Hippocampal formation (tissue), 2 donors: Measurements from ENCODE around the gene INTS15.
A peak's percentile ranks its signal among the peaks of the same experiment; 100 is the strongest.
"Not testable (repeated sequence)": the region's sequence is repeated elsewhere in the genome, so short reads cannot be mapped to it uniquely, and the experiment has no call there.

Experiments used
- DNase-seq, 2 donors: peaks; one replicate each; lab custom pipeline; 2025; lab: John Stamatoyannopoulos, UW

Gene INTS15

DNA sequence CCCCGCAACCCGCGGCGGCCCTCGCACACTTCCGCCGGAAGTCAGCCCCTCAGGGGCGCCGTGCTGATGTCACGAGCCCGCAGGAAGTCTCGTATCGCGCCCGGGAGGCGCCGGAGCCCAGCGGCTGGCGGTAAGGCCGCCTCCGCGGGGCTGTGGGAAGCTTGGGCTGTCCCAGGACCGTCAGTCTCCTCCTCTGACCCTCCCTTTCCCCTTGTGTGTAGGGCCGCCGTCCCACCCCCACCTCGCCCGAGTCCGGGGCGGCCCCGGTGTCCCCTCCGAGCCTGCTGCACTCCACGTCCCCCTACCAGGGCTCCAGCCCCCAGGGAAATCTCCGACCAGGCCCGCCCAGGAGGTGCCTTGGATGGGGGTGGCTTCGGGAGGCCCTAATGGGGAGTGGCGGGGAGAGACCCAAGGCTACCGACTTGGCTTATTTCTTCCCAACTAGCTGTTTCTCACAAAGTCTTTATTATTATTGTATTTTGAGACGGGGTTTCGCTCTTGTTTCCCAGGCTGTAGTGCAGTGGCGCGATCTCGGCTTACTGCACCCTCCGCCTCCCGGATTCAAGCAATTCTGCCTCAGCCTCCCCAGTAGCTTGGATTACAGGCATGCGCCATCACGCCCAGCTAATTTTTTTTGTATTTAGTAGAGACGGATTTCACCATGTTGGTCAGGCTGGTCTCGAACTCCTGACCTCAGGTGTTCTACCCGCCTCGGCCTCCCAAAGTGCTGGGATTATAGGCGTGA is 12.3 kb upstream of the INTS15 start, which contains the start of gene ZDHHC4:
ZDHHC4 (plus strand) TSS at position 86 of the 745 bp plus-strand sequence. CDS start 3,108 bp downstream, outside the sequence.
- peak; percentile 58 to 78 for DNase-seq

DNA sequence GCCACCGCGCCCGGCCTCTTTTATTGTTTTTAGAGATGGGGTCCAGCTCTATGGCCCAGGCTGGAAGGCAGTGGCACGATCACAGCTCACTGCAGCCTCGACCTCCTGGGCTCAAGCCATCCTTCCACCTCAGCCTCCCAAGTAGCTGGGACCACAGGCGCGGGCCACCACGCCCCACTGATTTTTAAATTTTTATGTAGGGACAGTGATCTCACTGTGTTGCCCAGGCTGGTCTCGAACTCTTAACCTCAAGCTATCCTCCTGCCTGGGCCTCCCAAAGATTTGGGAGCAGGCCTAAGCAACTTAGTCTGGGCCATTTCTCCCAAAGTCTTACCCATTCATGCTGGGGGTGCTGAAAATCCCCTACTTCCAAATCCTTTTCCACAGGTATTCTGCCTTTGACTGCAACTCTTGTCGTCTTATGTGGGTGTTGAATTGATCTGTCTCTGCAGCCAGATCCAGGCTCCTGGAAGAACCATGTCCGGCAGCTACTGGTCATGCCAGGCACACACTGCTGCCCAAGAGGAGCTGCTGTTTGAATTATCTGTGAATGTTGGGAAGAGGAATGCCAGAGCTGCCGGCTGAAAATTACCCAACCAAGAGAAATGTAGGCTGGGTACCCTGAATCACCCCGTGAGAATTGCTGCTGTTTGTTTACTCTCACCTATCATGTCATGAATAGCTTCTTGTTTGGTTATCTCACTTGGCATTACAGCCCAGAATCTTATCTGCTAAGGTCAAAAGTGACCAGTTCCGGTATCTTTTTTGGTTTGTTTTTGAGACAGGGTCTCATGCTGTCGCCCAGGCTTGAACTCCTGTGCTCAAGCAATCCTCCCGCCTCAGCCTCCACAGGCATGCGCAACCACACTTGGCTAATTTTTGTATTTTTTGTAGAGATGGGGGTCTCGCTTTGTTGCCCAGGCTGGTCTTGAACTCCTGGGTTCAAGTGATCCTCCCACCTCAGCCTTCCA is 11.4 kb upstream of the INTS15 start:
- no peak for DNase-seq

- no peak for DNase-seq
These were observed 10.4 kb upstream of the INTS15 start for GRCh38 chr7:6579446-6579845.

GRCh38 chr7:6585746-6586432 is 3.9 kb upstream of the INTS15 start:
- not testable (repeated sequence) for DNase-seq

DNA sequence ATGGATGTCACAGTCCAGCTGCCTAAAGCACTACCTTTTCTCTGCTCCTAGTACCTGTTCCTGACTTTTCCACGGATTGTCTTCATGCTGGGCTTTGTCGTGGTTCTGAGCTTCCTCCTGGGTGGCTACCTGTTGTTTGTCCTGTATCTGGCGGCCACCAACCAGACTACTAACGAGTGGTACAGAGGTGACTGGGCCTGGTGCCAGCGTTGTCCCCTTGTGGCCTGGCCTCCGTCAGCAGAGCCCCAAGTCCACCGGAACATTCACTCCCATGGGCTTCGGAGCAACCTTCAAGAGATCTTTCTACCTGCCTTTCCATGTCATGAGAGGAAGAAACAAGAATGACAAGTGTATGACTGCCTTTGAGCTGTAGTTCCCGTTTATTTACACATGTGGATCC is 1.3 kb upstream of the INTS15 start:
- no peak for DNase-seq

DNA sequence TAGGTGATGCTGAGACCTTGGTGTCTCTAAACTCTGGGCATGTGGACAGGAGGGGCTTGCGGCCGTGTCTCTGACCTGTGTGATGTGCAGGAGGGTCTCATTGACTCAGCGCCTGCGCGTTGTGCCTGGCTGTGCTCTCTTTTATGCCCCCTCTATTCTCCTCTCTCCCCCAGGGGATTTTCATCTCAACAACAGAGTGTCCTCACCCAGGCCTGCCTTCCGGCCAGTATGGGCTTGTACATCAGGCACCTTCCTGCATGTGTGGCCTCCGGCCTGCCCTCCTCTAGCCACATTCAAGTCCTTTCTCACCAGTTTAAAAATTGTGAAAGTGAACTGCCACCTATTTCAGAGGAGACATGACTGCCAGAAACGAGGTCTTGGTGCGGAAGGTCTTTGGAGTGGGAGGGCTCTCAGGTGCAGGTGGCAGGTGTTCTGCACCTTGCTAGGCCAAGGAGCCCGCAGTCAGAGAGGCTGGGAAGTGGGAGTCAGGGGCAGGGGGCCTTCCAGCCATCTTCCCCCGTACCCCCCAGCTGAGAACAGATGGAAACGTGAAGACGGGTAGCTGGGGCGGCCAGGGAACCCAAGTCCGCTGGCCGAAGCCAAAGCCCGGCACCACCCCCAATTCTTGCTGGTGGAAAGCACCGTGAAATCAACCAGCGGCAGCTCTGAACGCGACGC is 531 bp upstream of the INTS15 start:
- no peak for DNase-seq

DNA sequence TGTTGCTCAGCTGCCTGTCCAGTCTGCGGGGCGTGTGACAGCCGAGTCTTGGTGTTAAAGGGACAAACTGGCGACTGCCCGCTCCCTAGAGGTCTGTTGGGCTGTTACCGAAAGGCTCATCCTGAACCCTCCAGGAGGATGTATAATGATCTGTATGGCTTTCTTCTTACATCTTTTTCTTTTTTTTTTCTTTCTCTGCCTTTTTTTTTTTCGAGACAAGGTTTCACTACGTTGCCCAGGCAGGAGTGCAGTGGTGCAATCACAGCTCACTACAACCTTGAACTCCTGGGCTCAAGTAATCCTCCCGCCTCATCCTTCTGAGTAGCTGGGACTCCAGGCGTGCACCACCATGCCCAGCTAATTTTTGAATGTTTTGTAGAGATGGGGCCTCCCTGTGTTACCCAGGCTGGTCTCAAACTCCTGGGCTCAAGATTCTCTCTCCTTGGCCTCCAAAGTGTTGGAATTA is 857 bp downstream of the INTS15 start:
- no peak for DNase-seq

DNA sequence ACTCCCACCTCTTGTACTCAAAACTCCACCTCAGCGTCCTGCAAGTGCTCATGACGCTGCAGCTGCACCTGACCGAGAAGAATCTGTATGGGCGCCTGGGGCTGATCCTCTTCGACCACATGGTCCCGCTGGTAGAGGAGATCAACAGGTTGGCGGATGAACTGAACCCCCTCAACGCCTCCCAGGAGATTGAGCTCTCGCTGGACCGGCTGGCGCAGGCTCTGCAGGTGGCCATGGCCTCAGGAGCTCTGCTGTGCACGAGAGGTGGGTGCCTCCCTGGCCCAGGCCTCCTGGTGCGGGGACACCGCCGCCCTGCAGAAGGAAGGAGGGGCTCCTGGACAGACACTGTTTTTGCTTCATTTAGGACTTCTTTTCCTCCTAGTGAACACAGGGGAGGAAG is 10.3 kb downstream of the INTS15 start:
- no peak for DNase-seq

- DNase-seq, result no peak
These were observed 14.6 kb downstream of the INTS15 start for GRCh38 chr7:6604458-6604857.

DNA sequence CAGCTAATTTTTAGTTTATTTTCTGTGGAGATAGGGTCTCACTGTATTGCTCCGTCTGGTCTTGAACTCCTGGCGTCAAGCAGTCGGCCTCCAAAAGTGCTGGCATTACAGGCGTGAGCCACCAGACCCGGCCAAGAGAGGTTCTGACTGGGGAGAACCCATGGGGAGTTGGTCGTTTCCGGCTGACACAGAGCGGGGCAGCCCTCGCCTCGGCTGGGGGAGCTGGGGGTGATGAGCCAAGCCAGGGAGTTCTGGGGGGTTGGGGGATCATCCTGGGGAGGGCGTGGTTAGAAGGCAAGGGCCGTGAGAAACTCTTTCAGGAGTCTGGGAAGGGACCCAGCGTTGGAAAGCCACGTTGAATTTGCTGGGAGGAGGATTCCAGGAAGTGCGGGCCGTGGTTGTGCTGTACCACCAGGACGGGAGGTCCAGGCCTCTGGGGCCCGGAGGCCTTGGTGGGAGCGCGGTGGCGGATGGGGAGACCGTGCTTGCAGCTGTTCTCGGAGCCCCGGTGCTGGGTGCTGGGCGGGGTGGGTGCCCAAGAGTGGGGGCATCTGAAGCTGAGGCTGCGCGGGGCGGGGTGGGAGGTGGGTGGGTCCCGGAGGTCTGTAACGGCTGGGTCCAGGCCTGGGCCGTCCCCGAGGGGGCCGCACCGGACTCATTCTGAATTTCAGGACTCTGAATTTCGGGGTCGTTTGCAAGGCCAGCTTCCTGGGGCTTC is 17.2 kb downstream of the INTS15 start:
- DNase-seq, result no peak

DNA sequence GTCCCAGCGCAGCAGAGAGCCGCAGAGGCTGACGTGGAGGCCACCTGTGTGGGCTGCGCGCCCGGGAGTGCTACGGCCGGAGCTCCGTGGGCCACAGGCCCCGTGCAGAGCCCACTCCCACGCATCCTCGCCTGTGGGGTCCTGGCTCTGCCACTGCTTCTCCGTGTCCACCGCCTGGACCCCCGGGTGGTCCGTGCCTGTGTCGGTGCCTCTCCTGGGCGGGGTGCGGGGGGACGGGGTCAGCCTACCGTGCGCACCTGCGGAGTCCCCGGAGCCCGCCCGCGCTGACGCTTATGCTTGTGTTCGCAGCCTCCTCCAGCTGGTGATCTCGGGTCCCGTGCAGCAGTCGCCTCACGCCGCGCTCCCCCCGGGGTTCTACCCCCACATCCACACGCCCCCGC is 17.8 kb downstream of the INTS15 start:
- DNase-seq, result no peak

DNA sequence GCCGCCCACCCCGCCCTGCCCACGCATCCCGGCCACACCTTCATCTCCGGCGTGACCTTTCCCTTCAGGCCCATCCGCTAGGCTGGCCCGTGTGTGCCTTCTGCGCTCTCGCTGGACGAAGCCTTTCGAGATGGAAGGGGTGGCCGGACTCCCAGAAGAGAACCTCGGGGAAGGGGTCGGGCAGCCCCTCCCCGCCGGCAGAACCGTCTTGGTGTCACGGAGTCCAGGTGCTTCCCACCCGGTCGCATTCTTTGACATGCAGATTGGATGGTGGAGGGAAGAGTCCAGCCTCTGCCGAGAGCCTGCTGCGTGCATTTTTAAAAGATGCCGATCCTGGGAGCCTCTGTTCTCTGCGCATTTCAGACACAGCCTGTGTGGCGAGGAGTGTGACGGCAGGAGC is 18.3 kb downstream of the INTS15 start:
- no peak for DNase-seq

- no peak for DNase-seq
These were observed 19.0 kb downstream of the INTS15 start for GRCh38 chr7:6608794-6609193.

DNA sequence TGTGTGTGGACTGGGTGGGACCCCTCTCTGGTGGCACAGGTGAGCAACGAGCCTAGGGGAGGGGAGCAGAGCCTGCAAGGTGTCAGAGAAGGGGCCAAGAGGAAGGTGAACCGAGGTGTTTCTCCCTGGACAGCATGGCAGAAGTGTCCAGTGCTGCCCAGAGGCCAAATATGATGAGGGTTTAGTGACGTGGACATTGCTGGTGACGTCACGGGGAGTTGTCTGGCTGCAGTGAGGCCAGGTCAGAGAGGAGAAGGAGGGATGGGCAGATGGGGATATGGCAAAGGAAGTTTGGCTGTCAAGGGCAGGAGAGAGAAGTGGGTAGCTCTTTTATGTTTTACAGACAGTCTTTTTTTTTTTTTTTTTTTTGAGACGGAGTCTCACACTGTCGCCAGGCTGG is 23.0 kb downstream of the INTS15 start:
- DNase-seq, result no peak

GRCh38 chr7:6613706-6614105 is 23.9 kb downstream of the INTS15 start:
- DNase-seq, result no peak

DNA sequence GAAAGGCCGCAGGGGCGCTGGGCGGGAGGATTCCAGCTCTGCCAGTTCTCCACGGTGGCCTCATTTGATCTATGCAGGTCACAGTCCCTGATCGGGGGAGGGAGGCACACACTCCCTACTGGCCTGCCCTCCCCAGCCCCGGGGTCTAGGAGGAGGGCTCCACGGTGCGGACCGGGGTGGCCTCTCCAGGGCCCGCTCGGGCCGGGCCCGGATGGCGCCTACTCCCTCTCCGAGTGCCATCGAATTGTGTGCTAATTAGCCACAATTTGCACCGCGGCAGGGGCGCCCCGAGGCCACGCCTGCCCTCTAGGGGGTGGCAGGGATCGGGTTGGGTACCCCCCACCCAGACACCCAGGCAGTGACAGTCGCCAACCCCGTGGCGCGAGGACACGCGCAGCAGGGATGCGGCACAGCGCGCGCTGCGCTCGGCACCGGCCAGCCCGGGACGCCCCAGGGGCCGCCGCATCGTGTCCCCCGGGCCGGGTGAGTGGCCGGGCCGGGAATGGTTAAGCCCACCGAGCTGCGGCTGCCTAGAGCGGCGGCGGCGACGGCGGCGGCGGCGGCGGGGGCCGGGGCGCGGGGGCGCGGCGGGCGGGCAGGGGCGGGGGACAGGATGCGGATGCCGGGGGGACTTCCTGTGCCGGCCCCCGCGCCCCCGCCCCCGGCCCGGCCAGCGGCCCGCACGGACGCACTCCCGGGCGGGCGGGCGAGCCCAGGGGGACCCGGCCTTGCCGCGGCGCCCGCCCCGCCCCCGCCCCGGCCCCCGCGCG is 25.3 kb downstream of the INTS15 start, which contains the start of gene ZNF853:
ZNF853 (plus strand) TSS at position 658 of the 770 bp plus-strand sequence. CDS start 565 bp downstream, outside the sequence.
- peak; percentile 11 to 23 for DNase-seq

DNA sequence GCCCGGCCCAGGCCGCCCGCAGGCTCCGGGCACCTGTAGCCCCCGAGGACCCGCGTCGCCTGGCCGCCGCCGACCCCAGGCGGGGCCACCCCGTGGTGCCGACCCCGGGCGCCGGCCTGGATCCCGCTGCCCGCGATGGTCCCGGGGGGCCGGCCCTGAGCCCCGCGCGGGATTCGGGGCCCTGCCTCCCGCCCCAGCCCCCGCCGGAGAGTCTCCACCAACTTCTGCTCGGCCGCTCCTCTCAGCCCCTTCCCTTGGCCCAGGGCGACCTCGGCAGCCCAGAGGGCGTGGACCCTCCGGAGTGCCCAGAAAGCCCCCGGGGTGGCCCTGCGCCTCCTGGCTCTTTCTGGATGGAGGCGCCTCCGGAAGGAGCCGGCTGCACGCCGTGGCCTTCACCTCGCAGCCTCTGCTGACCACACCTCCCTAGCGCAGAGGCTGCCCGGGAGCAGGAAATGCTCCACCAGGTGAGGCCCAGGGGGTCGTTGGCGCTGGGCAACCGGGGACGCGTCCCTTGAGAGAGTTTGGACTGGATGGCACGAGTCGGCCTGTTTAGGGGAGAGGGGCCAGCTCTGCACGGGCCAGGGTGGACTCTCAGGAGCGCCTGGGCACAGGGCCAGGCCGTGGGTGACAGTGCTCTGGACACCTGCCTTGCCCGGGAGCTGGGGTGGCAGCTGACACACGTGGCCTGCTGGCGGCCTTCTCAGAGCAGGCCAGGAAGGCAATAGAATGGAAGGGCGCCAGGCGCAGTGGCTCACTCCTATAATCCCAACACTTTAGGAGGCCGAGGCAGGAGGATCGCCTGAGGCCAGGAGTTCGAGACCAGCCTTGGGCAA is 26.1 kb downstream of the INTS15 start:
- no peak for DNase-seq

DNA sequence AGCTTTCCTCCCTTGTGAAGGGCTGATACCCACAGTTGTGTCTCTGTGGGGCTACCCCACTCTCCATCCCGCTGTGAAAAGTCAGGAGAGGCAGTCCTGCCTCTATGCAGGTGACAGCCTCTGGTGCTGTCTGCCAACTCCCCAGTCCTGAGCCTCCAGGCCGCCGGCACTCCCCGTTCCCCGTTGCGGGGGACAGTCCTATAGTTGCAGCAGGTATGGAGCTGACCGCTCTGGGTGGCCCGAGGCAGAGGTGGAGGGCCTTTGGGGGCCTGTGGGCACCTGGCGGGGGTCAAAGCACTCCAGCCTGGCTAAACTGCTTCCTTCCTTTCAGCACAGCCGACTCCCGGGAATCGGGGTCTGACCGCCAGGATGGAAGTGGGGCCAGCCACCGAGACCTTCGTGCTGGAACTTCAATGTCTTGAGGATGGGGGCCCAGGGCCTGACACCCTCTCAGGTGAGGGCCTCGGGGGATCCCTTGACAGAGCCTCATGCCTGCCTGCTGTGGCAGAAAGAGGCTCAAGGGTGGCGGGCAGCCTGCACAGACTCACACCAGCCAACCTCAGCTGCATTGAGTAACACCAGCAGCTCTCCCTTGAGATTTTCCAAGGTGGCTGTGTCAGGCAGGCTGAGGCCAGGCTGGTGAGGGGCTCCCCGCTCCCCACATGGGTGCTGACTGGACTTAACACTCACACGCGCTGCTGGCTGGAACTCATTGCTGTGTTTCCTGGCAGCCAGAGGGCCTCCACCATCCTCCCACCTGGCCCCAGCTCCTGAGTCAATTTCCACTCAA is 27.2 kb downstream of the INTS15 start:
- DNase-seq, result no peak
